Vagina (tissue), 2 donors: Measurements from ENCODE around the gene NBL1.

Source experiments
- CTCF ChIP-seq, 3 experiments: fragments of 450-650 bp in 2 of 3; fragments of 200-600 bp in 1 of 3; sonication (generic) in 1 of 3; IDR thresholded peaks; one replicate each; pipeline ENCODE4 v1.5.1; 2017 to 2019; ENCODE audit warnings: antibody characterized with exemption in 3 of 3, mild to moderate bottlenecking in 2 of 3, moderate library complexity in 2 of 3
- POLR2A ChIP-seq, 2 donors: fragments of 450-650 bp; IDR thresholded peaks; one replicate each; pipeline ENCODE4 v1.6.1; 2017; ENCODE audit warnings: antibody characterized with exemption in 2 of 2, mild to moderate bottlenecking in 2 of 2, moderate library complexity in 2 of 2
- POLR2AphosphoS5 ChIP-seq, 2 donors: sonication (generic); formaldehyde crosslinking; IDR thresholded peaks; one replicate each; pipeline ENCODE4 v1.9.0; 2017; ENCODE audit warnings: antibody characterized with exemption in 2 of 2, mild to moderate bottlenecking in 2 of 2, low read depth in 1 of 2; ENCODE audit not compliant: insufficient read depth in 1 of 2

DNA sequence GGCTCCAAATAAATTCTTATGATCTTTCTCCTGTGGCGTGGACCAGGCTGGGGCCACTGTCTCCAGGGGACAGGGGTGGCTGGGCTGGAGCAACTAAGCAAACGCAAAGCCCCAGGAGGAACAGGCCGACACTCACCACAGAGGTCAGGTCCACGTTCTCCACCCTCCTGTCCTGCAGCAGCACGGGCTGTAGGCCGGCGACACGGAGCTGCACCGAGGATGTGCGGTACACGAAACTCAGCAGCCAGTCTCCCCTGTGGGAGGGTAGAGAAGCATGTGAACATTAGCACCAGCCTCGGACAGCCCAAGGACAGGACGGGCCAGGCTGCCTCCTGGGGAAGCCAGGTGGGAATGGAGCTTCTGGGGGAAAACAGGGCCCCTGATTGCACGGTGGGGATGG is 50.2 kb downstream of the NBL1 start:
- TF ChIP-seq CTCF (IDR thresholded peaks at IDR 0.05) (no peak), POLR2A (IDR thresholded peaks at IDR 0.05) (no peak), POLR2AphosphoS5 (IDR thresholded peaks at IDR 0.05; ENCODE audit: insufficient read depth in 1 of 2, low read depth in 1 of 2) (no peak)
